Brain microvascular endothelial cell (primary cell): ENCODE measurements around the gene MYL4.

Experiments used
- DNase-seq: peaks from one replicate; pipeline ENCODE4 v3.0.0-alpha.2; 2020
- H3K27ac ChIP-seq: fragments of 250-450 bp; sonication (Bioruptor Pico); 2 replicates; pipeline ENCODE4 v1.5.1; 2020; ENCODE audit warnings: mild to moderate bottlenecking, moderate library complexity
- H3K27me3 ChIP-seq: fragments of 250-450 bp; sonication (Bioruptor Pico); replicated peaks from 2 replicates; pipeline ENCODE4 v1.5.1; 2020; ENCODE audit warnings: mild to moderate bottlenecking
- H3K36me3 ChIP-seq: fragments of 250-450 bp; sonication (Bioruptor Pico); replicated peaks from 2 replicates; pipeline ENCODE4 v1.5.1; 2020; ENCODE audit warnings: mild to moderate bottlenecking
- H3K4me3 ChIP-seq: 2 replicates; pipeline ENCODE4 v1.5.1; 2011; ENCODE audit warnings: low read depth, mild to moderate bottlenecking, control low read depth, low read length, moderate library complexity
- in situ Hi-C: cut with HindIII; loops from 2 replicates; pipeline ENCODE4 v1.10.0; 2017; ENCODE audit warnings: low sequenced_read_pairs, low pct_ligation_motif_present
- TF ChIP-seq, protein P1 (sequence below): IDR thresholded peaks from 2 replicates; pipeline ENCODE4 v1.5.1; 2011; ENCODE audit warnings: low read depth, mild to moderate bottlenecking, moderate library complexity, low read length, control low read depth, inconsistent platforms; ENCODE audit errors: missing control alignments

Gene MYL4

DNA sequence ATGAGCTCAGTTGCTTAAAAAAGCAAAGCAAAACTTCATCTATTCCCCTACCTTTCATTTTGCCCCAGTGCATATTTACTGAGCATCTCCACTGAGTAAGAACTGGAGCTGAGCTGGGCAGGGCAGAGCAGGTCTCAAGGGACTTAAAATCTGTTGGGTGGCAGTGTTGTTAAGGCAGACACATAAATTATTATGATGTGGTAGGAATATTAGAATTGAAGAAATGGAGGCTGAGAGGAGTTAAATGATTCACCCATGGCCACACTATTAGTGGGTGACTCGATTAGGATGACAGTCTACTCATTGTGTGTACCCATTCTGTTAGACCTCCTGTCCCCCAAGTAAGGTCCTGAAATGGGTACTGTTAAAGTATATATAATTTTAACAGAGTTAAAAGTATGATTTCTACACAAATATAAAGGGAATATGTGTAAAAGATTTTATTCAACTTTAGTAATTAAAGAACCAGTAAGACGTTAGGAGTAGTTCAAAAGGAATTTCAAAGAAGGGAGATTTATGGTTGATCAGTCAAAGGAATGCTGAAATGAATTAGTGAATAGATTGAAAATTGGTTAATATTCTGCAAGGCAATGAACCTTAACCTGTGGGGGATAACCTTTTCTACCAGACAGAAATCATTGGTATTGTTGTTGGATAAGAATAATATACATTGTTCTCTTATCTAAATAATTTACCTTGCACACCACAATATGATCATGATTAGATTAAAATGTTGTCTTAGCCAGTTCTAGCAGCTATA, 62.0 kb downstream of the MYL4 start:
- H3K36me3 ChIP-seq = no peaks in the 10 kb centered on the region
- TF ChIP-seq, protein P1, sequence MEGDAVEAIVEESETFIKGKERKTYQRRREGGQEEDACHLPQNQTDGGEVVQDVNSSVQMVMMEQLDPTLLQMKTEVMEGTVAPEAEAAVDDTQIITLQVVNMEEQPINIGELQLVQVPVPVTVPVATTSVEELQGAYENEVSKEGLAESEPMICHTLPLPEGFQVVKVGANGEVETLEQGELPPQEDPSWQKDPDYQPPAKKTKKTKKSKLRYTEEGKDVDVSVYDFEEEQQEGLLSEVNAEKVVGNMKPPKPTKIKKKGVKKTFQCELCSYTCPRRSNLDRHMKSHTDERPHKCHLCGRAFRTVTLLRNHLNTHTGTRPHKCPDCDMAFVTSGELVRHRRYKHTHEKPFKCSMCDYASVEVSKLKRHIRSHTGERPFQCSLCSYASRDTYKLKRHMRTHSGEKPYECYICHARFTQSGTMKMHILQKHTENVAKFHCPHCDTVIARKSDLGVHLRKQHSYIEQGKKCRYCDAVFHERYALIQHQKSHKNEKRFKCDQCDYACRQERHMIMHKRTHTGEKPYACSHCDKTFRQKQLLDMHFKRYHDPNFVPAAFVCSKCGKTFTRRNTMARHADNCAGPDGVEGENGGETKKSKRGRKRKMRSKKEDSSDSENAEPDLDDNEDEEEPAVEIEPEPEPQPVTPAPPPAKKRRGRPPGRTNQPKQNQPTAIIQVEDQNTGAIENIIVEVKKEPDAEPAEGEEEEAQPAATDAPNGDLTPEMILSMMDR = no peak
- no peaks in the 10 kb centered on the region for H3K27me3 ChIP-seq
- in situ Hi-C loops = no loop called here
- H3K4me3 ChIP-seq = no peak overlapping the region
- DNase-seq = no peak
- H3K27ac ChIP-seq = no peak overlapping the region

DNA sequence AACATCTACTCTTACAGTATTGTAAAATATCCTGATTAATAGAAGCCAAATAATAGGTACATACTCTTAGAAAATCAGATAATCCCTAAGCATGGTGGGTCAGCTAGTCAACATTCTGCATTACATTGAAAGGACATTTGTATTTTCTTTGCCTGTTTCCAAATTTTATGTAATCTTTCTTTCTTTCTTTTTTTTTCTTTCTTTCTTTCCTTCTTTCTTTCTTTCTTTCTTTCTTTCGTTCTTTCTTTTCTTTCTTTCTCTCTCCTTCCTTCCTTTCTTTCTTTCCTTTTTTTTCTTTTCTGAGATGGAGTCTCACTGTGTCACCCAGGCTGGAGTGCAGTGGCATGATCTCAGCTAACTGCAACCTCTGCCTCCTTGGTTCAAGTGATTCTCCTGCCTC, 63.3 kb downstream of the MYL4 start:
- Histone ChIP-seq H3K27ac (no peak overlapping the region), H3K27me3 (no peaks in the 10 kb centered on the region), H3K4me3 (no peak overlapping the region), H3K36me3 (no peaks in the 10 kb centered on the region)
- no peak for DNase-seq
- in situ Hi-C loops = no loop called here
- TF ChIP-seq, protein P1 = no peak

DNA sequence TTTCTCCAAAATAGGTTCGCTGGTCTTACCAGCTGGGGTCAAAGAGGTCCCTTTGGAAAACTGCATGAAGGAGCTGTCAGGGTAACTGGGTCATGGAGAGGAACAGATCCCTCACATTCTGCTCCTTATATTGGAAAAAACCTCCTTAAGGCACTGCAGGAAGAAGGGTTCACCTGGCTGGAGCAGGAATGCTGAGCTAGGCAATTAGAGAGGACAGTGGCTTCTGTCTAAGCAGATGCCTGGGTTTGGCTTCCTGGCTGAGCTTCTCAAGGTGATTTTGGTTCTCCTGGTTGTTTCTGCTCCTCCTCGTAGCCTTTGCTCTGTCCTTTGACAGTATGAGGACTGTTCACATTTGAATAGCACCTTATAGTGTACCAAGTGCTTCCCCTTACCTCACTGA, 64.1 kb downstream of the MYL4 start:
- in situ Hi-C loops = no loop called here
- Histone ChIP-seq H3K27ac (no peak overlapping the region), H3K27me3 (no peaks in the 10 kb centered on the region), H3K36me3 (no peaks in the 10 kb centered on the region), H3K4me3 (no peak overlapping the region)
- TF ChIP-seq, protein P1 = no peak
- no peak for DNase-seq
